GM20431 (cell line): ENCODE results near the gene UBASH3A.
"Not testable (repeated sequence)": the region's sequence is repeated elsewhere in the genome, so short reads cannot be mapped to it uniquely, and the experiment has no call there.

Experiments used
- in situ Hi-C: fragments of 300-500 bp; cut with MseI, MboI; formaldehyde crosslinking; loops from one replicate; pipeline ENCODE4 v1.15.0; 2020; ENCODE audit warnings: low sequenced_read_pairs; ENCODE audit not compliant: unreplicated experiment

Gene UBASH3A

DNA sequence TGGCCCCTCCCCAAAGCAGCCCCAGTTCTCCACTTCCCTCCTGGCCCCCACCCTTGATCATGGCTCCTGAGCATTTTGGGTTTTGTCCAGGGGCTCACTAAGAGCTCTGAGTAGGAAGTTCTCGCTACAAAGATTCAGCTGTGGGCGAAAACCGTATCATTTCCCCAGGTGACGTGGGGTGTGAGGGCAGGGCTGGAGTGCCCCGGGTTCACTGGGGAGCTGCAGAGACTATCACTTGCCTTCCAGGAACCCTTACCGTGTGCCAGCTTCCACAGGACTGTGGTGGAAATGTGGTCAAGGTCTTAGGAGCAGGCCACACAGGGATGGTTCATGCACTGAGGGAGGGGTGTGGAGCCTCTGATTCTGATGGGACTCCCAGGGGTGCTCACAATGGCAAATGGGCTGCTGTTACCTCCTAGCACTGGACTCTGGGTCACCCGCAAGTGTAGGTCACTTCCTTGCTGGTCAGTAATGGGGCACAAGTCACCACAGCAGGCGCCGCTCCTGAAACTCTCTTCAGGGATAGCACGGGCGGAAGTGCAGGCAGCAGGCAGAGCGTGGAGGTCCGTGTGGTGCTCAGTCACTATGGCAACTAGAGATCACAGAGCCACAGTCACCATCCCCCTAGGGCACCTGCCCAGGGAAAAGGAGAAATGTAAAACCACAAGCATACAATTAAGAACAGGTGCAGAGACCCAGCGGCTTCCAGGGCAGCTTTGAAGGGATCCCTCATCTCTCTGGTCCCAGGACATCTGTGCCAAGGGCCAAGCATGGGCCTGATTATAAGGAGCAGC is 56.9 kb downstream of the UBASH3A start:
- in situ Hi-C loops, result no loop called here

DNA sequence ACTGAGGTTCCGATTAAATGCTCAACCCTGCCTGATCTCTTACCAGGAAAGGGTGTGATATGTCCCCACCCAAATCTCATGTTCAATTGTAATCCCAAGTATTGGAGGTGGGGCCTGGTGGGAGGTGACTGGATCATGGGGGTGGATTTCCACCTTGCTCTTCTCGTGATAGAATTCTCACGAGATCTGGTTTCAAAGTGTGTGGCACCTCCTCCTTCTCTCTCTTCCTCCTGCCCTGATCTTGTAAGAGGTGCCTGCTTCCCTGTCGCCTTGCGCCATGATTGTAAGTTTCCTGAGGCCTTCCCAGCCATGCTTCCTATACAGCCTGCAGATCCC is 57.5 kb downstream of the UBASH3A start:
- in situ Hi-C loops, result no loop called here

DNA sequence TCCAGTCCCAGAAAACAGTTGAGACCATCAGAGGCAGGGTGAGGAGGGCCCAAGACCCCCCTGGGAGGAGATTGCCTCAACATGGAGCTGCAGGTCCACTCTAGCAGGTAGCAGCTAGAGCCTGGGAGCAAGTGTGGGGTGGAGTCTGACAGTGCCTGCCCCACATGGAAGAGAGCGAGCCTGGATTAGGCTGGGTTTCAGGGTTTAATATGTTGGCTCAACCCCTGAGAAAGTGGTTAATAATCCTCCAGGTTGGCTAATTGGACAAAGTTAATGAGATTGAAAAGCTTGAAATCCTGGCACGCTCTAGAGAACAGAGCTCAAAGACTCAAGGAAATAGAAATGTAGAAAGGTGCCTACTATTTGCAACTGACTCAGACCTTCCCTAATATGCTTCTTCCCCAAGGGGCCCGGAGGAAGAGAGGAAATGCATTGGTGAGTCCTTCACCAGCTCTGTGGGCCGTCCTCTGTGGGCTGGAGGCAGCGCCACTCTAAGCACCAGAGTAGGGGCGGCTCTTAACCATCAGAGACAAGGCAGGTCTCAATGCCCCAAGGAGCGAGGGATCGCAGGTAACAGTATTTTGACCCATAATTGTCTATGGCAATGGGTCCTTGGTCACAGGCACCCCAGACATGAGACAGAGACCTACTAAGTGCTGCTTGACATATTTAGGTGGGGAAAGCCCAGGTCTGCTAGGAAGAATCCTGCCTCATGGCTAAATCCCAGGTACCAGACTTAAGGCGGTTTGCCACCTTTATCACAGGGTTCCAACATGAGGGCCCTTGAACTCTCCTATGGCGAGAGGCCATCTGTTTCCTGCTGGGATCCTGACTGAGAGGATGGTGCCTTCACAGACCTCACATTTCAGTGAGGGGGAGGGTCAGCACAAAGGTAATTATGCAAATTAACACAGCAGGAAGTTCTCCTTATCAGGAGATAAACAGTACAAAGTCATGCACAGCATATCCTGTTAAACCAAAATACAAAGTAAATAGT is 58.5 kb downstream of the UBASH3A start:
- in situ Hi-C loops, result no loop called here

DNA sequence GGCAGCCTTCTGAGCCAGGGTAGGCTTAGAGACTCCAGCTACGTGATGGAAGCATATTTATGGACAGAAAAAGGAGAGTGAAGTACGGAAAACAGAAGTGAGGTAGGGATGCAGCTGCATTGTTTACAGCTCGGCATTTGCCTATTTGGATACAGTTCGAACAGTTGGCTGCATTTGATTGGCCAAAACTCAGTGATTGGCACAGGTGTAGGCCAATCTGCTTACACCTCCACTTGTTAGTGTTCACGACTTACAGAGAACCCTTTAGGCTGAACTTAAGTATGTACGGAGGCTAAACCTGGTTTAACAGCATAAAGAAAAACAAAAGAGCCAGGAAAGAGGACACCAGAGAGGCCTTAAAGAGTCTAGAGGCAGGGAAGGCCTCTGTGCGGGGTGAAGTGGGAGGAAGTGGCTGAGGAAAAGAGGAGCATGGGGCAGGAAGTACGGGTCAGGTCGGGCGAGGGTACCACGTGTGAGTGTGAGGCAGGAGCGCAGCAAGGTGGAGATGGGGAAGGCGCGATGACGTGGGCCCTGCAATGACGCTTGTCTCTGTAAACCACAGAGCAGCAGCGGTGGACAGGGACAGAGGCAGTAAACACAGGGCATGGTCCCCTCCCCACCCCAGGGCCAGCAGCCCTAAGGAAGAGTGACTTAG is 60.3 kb downstream of the UBASH3A start:
- in situ Hi-C loops, result no loop called here

DNA sequence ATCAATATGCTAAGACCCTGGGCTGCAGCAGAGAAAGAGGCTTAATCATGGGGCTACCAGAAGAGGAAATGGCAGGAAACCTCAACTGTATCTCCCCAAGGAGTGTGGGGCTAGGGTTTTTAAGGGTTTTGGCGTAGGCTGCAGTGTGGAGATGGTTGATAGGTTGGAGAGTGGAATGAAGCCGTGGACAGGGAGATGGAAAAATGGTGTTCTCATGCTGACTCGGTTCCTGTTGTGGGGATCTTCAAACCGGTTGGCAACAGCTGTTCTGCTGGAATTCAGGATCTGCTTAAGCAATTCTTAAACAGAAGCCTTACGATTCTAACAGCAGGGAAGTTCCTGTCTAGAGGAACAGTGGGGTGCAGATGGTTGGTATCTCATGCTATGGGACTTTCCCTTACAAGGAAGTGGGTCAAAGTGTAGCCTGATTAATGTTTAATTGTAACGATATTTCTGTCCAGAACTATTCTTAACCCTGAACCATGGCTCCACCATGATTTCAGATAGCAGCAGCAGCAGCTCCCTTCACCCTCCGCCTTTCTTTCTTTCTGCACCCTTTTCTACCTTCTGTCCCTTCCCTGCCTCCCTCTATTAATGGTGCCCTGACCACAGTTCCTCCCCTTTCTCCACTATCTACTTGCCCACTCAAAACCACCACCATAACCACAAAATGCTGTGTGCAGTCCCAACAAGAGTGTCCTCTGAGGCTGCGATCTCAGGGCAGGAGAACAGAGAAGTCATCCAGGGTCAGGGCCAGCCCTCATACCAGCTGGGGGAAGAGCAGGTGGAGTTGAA is 61.5 kb downstream of the UBASH3A start:
- in situ Hi-C loops, result no loop called here

DNA sequence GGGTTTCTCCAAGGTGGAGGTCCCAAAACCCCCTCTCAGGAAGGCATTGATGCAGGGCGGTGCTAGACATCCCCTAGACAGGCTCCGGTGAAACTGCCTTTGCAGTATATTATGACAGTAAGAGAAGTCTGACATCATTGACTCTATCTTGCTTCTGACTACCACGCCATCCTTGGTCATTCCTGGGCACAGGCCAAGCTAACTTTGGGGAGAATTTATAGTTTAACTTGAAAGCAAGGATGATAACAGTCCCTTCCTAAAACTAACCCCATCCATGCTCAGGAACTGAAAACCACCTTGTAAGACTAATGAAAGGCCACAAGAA is 62.1 kb downstream of the UBASH3A start:
- in situ Hi-C loops, result no loop called here

DNA sequence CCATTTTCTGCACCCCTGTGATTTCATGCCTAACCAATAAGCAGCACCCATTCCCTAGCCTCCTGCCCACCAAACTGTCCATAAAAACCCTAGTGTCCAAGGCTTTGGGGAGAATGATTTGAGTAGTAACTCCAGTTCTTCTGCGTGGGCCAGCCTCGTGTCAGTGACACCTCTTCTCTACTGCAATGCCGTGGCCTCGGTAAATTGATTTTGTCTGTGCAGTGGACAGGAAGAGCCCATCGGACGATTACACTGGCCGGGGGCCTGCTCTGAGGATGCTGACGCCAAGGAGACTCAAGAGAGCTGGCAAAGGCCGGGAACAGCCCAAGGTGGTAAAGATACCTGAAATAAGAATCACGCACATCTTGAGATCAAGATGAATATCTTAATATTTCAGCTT is 63.0 kb downstream of the UBASH3A start:
- in situ Hi-C loops, result no loop called here

DNA sequence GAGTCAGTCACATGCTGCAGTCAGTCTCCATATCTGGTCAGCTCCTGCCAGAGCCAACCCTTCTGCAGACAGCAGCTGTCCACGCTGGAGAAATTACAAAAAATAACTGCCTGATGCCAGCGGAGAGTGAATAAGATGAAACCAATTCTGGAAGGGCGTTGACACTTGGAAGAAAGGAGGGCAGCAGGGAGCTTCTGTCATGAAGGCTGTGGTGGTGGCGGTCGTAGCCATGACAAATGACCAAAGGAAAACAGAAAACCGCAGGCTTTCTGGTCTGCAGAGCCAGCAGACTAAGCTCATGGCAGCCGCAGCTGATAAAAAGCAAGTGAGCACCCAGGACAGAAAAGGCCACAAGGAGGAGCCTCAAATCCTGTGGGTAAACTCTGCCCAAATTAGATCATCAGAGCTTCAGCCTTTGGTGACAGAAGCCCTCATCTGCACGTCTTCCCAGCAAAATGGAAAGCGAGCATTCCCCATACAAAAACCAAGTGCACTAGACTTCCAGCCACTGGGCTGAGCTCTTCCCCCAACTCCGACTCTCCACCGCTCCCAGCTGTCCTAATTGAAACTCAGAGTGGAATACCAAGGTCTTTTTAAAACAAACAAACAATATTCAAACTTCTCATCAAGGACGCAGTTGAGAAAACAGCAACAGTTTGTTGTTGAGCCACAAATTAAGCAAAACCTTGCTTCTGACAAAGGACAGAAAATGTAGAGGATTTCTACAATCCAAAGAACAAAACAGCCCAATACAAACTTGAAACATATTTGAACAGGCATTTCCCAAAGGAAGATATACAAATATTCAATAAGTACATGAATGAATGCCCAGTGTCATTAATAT is 63.7 kb downstream of the UBASH3A start:
- in situ Hi-C loops, result no loop called here

DNA sequence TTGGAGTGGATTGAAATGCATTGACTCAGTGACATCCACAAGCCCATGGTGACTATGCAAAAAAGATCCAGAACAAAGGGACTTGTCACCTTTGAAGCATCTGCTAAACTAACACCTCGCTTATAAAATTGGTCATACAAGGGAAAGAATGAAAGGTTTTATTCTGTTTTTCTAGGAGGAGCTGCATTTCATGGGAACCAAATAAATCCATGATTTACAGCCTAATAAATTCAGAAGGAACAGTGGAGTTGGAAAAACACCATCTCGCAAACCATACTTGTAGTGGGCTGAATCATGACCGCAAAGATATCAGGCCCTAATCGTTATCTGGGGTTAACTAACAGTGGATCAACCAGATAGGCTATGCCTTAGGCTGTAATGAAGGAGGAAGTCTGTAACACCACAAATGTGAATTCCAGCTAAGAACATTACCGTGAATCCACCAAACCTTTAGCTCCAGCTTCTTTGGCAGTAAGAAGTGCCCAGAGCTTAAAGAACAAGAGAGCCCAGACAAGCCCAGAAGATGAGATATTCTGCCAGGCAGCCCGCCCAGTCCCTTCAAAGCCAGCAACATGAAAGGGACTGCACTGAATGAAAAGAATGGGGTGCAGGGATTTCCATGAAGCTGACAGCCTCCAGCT is 64.9 kb downstream of the UBASH3A start:
- in situ Hi-C loops, result no loop called here

DNA sequence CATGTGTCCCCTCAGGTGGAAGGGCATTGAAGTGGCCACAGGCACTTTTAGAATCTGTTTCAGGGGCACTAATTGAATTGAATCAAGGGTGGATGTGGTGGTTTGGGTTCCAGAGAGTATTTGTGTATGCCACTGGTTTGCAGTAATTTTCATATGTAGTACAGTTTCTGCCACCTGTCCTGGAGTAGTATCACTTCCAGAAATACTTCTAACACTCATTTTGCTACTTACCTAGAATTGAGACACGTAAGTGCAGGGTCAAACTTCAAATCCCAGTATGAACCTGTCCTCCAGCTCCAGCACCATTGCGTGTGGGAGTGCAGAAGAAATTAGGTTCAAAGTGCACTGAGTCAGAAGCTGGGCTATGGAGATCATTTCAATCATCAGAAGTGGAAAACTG is 65.6 kb downstream of the UBASH3A start:
- in situ Hi-C loops, result no loop called here

DNA sequence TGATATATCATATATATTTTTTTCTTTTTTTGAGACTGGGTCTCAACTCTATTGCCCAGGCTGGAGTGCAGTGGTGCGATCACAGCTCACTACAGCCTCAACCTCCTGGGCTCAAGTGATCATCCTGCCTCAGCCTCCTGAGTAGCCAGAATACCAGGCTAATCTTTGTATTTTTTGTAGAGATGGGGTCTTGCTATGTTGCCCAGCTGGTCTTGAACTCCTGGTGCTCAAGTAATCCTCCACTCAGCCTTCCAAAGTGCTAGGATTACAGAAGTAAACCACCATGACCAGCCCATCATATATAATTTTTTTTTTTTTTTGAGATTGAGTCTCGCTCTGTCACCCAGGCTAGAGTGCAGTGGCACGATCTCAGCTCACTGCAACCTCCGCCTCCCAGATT is 66.0 kb downstream of the UBASH3A start:
- in situ Hi-C loops, result not testable (repeated sequence)

DNA sequence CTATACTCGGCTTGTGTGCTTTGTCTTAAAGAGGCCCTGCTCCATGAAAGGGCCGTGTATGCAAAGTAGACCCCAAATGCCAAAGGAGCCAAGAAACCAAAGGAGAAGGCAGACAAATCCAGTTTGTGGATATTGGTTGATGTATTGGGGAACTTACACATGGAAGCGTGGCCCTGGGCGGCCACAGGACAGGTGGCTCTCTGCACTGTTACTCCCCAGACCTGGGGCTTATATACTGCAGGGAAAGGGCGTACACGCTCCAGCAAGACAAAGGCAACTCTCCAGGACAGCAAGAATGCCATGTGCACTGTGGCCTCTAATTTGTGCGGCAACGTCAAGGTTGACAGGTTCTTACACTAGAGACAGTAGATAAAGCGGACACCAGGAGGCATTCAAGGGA is 67.5 kb downstream of the UBASH3A start:
- in situ Hi-C loops, result no loop called here

DNA sequence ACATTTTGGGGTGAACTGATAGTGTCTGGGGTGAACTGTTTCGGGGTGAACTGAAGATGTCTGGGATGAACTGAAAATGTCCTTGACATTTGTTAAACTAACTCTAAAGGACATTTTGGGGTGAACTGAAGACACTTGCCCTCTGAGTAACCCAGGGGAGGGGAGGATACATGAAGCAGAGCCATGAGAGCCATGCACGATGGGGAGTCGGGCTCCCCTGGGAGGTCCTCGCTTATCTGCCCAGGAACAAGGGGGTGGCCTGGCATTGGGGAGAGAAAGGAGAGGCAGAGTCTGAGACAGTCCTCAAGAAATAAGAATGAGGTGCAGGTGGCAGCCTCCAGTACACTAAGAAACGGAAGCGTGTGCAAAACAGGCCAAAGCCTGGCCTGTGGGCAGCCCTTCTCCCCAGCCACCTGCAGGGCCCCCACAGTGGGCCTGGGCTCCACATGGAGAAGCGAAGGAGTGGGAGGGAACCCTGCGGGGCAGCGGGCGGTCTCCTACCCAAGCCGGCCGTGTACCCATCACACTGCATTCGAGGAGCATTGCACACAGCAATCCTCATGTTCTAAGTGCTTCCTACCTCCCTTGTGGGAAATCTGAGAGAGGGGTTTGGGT is 68.1 kb downstream of the UBASH3A start:
- in situ Hi-C loops, result no loop called here

DNA sequence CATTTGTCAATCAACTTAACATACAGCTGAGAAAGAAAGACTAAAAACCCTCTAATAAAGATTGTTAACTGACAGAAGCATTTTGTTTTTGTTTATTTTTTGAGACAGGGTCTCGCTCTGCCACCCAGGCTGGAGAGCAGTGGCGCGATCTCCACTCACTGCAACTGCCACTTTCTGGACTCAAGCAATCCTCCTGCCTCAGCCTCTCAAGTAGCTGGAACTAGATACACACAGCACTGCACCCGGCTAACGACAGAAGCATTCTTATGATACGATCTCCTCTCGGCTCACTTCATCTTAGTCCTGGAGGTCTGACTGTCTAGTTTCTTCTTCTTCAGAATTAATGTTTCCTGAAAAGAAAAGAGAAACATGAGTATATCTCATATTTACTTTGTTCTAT is 68.8 kb downstream of the UBASH3A start:
- in situ Hi-C loops, result no loop called here

DNA sequence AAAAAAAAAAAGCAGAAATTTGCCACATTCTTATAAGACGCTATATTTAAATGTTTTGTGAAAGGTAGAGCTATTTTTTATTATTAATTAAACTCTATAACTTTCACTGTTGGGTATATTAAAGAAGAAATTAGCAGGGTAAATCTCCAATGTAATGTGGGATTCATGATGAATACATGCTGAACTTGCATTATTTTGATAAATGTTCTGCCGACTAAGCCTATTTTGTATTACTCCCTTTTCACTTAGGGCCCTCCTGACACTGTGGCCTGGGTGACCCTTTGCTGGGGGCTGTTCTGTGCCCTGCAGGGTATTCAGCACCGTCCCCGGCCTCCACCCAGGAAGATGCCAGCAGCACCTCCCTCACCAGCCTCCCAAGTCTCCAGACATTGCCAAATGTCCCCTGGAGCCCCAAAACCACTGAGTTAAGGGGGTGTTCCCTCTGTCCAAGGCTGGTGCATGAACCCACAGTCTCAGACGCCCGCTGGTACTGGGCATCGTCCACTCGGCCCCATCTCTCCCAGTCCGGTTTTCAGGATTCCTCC is 69.9 kb downstream of the UBASH3A start:
- in situ Hi-C loops, result no loop called here

DNA sequence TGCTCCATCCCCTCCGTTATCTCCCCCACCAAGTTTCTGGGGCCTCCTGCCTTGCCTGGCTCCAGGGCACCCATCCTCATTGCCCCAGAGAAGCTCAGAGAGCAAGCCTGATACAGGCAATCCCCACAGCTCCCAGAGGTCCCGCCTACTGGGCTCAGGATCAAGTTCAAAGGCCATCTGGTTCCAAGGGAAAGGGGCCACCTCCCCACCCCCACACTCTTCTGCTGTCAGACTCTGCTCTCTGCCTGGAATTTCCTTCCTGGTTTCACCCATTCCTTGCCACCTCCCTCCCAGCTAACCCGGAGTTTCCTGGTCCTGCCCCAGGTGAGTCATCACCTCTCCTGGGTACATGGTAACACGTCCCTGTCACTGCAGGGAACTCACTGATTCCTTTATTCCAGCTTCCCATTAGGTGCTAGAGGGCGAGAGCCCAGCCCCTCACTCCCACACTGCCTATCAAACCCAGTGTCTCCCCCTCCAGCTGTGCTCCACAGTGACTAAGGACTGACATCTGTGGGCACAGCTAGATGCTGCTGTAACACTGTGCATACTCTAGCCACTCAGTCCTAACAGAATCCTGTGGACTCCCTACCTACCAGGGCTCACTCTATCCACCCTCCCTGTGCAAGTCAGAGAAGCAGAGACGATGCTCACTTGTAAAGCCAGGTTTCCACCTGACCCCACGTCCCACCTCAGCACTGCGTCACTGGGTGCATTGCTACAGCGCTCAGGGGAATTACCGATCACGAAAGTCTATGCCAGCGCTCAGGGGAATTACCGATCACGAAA is 70.5 kb downstream of the UBASH3A start:
- in situ Hi-C loops, result no loop called here

DNA sequence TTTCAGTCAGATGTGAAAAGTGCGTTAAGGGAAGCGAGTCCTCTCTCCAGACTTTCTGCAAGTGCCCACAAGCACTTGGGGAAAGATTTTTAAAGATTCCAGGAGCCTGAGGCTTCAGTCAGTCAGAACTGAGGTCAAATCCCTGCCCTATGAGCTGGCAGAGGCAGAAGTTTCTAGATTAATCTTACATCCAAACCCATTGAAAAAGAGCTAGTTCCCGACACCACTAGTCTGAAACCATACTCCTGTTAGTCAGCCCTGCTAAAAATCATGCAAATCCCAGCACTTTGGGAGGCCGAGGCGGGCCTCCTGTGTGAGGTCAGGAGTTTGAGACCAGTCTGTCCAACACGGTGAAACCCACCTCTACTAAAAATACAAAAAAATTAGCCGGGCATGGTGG is 71.3 kb downstream of the UBASH3A start:
- in situ Hi-C loops, result no loop called here
